Type B pancreatic cell (in vitro differentiated cells): ENCODE measurements around the gene PDE1C. TPM values are rescaled to one million over a fixed set of nuclear protein-coding genes. Genes with fewer than 3 reads are reported as not detected.

Source experiments
- DNase-seq: peaks from one replicate; pipeline ENCODE4 v3.0.0; 2021; ENCODE audit warnings: mixed read lengths; ENCODE audit not compliant: unreplicated experiment; ENCODE audit errors: extremely low spot score
- H3K27ac Mint-ChIP-seq: 2 replicates; pipeline ENCODE4 v1.8.0; 2021; ENCODE audit warnings: mild to moderate bottlenecking, mixed read lengths
- H3K27me3 Mint-ChIP-seq: 2 replicates; pipeline ENCODE4 v1.8.0; 2021; ENCODE audit warnings: mixed read lengths
- H3K36me3 Mint-ChIP-seq: 2 replicates; pipeline ENCODE4 v1.8.0; 2021; ENCODE audit warnings: mixed read lengths
- H3K4me1 Mint-ChIP-seq: one replicate; pipeline ENCODE4 v1.8.0; 2021; ENCODE audit warnings: mixed read lengths; ENCODE audit not compliant: unreplicated experiment
- H3K4me3 Mint-ChIP-seq: 2 replicates; pipeline ENCODE4 v1.8.0; 2021; ENCODE audit warnings: mild to moderate bottlenecking, mixed read lengths
- H3K9me3 Mint-ChIP-seq: 2 replicates; pipeline ENCODE4 v1.8.0; 2021; ENCODE audit warnings: mixed read lengths
- total RNA-seq: library from RNA; stranded (reverse); gene quantifications from 2 replicates; pipeline ENCODE4 v1.2.1, GENCODE V29; 2021; ENCODE audit warnings: low replicate concordance
- TF ChIP-seq, protein P1 (sequence below): fragments of 200-600 bp; sonication (generic); conservative IDR thresholded peaks from 2 replicates; pipeline ENCODE4 v1.5.0; 2021; ENCODE audit warnings: antibody characterized with exemption, mild to moderate bottlenecking

PDE1C gene
- total RNA-seq, 1 donor from 2014 or later: 8.5 TPM

DNA sequence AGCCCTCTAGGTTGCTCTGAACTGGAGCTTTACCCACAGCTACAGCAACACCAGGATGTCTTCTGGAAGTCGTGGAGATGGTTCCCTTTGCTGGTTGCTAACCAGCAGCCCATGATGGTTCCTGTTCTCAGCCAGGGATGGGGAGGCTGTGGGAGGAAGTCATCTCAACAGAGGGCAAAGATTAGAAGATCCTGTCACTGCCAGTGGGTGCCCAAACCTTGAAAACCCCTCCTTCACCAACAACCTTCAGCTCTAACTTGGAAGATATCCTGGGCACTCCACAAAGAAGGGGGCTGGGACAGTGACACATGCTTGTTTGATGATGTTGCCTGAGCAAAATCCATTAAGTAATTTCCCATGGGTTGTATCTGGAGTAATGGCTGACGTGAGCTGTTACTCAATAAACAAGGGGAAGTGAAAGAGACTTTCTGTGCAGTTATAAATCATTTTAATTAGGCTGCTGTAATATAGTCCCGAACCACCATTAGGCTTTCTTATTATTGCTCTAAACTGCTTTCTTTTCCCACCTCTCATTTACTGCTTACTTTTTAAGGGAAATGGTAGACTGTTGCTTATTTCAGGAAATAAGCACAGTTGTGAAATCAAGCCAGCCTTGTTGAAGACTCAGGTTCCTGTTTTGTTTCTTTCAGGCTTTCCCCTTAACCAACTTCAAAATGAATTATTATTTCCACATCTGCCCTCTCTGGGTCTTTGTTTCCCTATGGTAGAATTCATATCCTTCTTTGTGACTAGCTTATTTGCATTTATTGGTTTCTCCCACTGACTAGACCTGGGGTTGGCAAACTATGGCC, 258.4 kb downstream of the PDE1C start:
- DNase-seq: no peak
- H3K4me3 Mint-ChIP-seq: no peak overlapping the region
- peaks cover 11% of the 10 kb centered on the region for H3K27me3 Mint-ChIP-seq
- H3K27ac Mint-ChIP-seq: no peak overlapping the region
- TF ChIP-seq, protein P1, sequence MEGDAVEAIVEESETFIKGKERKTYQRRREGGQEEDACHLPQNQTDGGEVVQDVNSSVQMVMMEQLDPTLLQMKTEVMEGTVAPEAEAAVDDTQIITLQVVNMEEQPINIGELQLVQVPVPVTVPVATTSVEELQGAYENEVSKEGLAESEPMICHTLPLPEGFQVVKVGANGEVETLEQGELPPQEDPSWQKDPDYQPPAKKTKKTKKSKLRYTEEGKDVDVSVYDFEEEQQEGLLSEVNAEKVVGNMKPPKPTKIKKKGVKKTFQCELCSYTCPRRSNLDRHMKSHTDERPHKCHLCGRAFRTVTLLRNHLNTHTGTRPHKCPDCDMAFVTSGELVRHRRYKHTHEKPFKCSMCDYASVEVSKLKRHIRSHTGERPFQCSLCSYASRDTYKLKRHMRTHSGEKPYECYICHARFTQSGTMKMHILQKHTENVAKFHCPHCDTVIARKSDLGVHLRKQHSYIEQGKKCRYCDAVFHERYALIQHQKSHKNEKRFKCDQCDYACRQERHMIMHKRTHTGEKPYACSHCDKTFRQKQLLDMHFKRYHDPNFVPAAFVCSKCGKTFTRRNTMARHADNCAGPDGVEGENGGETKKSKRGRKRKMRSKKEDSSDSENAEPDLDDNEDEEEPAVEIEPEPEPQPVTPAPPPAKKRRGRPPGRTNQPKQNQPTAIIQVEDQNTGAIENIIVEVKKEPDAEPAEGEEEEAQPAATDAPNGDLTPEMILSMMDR: no peak
- no peaks in the 10 kb centered on the region for H3K9me3 Mint-ChIP-seq
- H3K36me3 Mint-ChIP-seq: no peaks in the 10 kb centered on the region
- peaks cover 7% of the 10 kb centered on the region for H3K4me1 Mint-ChIP-seq

DNA sequence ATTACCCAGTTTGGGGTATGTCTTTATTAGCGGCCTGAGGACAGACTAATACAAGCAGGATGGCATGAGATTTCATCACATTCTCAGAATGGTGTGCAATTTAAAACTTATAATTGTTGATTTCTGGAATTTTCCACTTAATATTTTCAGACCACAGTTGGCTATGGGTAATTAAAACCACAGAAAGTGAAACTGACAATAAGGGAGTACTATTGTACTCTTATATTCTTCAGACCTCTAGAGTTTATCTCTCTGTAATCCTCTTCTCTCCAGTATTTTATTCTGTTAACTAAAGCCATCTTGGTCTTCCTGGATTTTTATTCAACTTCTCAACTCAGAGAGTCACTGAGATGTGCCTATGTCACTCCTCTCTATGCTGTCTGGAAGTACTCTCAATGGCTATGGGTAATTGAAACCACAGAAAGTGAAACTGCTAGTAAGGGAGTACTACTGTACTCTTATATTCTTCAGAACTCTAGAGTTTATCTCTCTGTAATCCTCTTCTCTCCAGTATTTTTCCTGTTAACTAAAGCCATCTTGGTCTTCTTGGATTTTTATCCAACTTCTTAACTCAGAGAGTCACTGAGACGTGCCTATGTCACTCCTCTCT, 264.9 kb downstream of the PDE1C start:
- Mint-ChIP-seq H3K27me3 (peaks cover 10% of the 10 kb centered on the region), H3K9me3 (no peaks in the 10 kb centered on the region), H3K4me1 (no peaks in the 10 kb centered on the region), H3K27ac (no peak overlapping the region), H3K36me3 (no peaks in the 10 kb centered on the region), H3K4me3 (no peak overlapping the region)
- TF ChIP-seq, protein P1: no peak
- DNase-seq: no peak

DNA sequence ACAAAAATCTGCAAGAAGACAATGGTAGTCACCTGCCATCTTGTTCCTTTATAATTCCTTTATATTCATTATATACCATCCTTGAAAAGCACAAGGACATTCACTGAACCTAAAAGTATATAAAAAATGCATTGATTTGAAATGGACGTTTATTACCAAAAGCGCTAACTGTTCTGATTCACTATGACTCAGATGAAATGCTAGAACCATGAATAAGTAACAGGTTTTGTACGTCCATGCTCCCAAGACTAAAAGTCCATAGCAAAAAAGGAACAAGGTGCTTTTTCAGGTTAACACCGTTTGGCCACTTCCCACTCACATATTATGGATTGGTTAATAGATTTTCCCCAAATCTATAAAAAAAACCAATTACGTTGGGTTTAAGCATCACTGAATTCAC, 273.8 kb downstream of the PDE1C start:
- TF ChIP-seq, protein P1: no peak
- DNase-seq: no peak
- Mint-ChIP-seq H3K27ac (no peak overlapping the region), H3K36me3 (no peaks in the 10 kb centered on the region), H3K4me3 (no peak overlapping the region), H3K4me1 (no peaks in the 10 kb centered on the region), H3K9me3 (no peaks in the 10 kb centered on the region), H3K27me3 (peaks cover 25% of the 10 kb centered on the region)

DNA sequence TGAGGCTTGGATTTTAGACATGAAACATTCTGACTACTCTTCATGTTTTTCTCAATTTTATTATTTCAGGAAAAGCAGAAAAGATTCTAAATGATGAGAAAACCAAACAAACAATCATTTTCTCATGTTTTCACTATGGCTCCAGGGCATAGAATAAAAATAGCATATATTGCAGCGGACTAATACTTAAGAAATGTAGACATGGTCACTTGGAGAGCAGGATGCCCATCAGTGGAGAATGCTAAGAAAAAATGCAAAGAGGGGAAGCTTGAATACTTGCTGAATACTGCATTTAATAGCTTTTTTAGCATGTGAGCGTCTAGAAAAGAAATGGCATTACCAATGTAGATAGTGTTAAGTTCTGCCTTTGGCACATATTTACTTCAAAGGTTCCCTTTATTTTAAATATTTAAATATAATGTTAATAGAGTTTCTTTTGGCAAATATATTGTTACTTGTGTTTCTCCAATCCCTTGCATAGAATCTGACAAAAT, 275.3 kb downstream of the PDE1C start:
- TF ChIP-seq, protein P1: no peak
- no peak overlapping the region for H3K27ac Mint-ChIP-seq

DNA sequence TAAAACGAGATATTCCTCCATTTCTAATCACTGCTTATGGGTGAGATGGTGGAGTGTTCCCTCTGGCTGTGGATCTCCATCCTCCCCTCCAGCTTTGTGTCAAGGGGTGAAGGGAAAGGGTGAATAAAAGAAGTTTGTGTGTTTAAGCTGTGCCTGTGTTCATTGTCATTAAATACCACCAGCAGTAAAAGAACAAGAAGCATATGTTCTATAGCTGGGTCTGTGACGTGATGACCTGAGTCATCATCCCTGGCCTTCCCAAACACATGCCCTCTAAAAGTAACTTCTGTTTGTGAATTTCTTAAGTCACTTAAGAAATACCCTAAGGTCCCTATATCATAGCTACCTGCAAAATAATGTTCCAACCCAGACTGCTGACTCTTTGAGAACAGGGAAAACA, 278.3 kb downstream of the PDE1C start:
- no peaks in the 10 kb centered on the region for H3K36me3 Mint-ChIP-seq
- H3K4me1 Mint-ChIP-seq: no peaks in the 10 kb centered on the region
- no peak overlapping the region for H3K4me3 Mint-ChIP-seq
- no peak for DNase-seq
- H3K9me3 Mint-ChIP-seq: no peaks in the 10 kb centered on the region
- H3K27me3 Mint-ChIP-seq: peaks cover 48% of the 10 kb centered on the region
- TF ChIP-seq, protein P1: no peak
- no peak overlapping the region for H3K27ac Mint-ChIP-seq

More for the DNA sequence above, 275.3 kb downstream of the PDE1C start:
- peaks cover 40% of the 10 kb centered on the region for H3K27me3 Mint-ChIP-seq
- H3K4me3 Mint-ChIP-seq: no peak overlapping the region
- no peaks in the 10 kb centered on the region for H3K4me1 Mint-ChIP-seq
- H3K36me3 Mint-ChIP-seq: no peaks in the 10 kb centered on the region
- DNase-seq: no peak
- H3K9me3 Mint-ChIP-seq: no peaks in the 10 kb centered on the region
